Stomach (tissue), 4 donors: ENCODE measurements around the gene EPN2.

Experiments
- EP300 ChIP-seq: sonication (generic); formaldehyde crosslinking; IDR thresholded peaks from one replicate; pipeline ENCODE4 v1.6.1; 2017; ENCODE audit warnings: antibody characterized with exemption
- POLR2A ChIP-seq, 4 donors: fragments of 450-650 bp; IDR thresholded peaks; one replicate each; pipeline ENCODE4 v1.6.1; 2016; ENCODE audit warnings: antibody characterized with exemption in 4 of 4, control low read depth in 2 of 4, mild to moderate bottlenecking in 1 of 4, moderate library complexity in 1 of 4
- POLR2AphosphoS5 ChIP-seq, 3 donors: sonication (generic); formaldehyde crosslinking; IDR thresholded peaks; one replicate each; pipeline ENCODE4 v1.6.1; 2016; ENCODE audit warnings: antibody characterized with exemption in 3 of 3
- TF ChIP-seq, protein P1 (sequence below), 7 experiments: fragments of 450-650 bp in 4 of 7; fragments of 200-600 bp in 3 of 7; sonication (generic) in 3 of 7; IDR thresholded peaks; one replicate each; pipeline ENCODE4 v1.5.1; 2016 to 2019; ENCODE audit warnings: antibody characterized with exemption in 7 of 7, control low read depth in 2 of 7, mild to moderate bottlenecking in 1 of 7

GRCh38 chr17:19333132-19333440 lies 95.9 kb downstream of the EPN2 start:
- no peak for TF ChIP-seq EP300
- TF ChIP-seq POLR2AphosphoS5 (IDR thresholded peaks at IDR 0.05) = no peak
- no peak for TF ChIP-seq POLR2A (IDR thresholded peaks at IDR 0.05)
- TF ChIP-seq, protein P1, sequence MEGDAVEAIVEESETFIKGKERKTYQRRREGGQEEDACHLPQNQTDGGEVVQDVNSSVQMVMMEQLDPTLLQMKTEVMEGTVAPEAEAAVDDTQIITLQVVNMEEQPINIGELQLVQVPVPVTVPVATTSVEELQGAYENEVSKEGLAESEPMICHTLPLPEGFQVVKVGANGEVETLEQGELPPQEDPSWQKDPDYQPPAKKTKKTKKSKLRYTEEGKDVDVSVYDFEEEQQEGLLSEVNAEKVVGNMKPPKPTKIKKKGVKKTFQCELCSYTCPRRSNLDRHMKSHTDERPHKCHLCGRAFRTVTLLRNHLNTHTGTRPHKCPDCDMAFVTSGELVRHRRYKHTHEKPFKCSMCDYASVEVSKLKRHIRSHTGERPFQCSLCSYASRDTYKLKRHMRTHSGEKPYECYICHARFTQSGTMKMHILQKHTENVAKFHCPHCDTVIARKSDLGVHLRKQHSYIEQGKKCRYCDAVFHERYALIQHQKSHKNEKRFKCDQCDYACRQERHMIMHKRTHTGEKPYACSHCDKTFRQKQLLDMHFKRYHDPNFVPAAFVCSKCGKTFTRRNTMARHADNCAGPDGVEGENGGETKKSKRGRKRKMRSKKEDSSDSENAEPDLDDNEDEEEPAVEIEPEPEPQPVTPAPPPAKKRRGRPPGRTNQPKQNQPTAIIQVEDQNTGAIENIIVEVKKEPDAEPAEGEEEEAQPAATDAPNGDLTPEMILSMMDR (IDR thresholded peaks at IDR 0.05) = no peak
